T-helper 2 cell (primary cell): ENCODE data around the gene ZCCHC17.

Experiments
- DNase-seq, 5 experiments: peaks; one replicate each; pipeline versions ENCODE4 v3.0.0 to v3.0.0-alpha.2; 2012 to 2022

Gene ZCCHC17

DNA sequence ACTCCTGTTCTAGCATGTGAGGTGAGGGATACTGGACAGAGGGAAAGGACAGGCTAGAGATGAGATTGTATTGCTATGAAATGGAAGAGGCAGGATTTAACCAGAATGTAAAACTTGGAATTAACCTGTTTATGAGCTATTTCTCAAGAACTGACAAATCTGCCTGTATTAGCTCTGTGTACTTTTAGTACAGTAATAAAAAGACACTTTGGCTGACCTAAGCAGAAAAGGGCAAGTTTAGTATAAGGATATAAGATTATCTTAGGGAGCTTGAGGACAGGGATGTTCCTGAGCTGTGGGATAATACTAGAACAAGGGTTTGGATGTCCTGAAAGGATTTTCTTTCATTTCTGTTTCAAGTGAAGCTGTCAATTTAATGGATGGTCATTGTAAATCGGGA, 11.2 kb downstream of the ZCCHC17 start:
- no peak for DNase-seq

DNA sequence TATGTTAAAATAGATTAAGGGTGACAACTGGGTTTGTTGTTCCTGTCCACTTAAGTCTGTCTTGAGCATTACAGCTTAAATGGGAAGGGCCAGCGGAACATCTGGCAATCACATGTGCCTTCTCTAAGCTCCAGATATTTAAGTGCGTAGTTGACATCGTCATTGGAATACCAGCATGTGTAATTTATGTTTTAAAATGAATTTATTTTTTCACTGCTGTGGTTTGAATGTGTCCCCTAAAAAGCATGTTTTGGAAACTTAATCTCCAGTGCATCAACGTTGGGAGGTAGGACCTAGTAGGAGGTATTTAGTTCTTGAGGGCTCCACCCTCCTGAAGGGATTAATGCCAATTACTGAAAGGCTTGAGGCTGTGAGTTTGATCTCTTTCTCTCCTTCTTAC, 13.4 kb downstream of the ZCCHC17 start:
- DNase-seq, result no peak

DNA sequence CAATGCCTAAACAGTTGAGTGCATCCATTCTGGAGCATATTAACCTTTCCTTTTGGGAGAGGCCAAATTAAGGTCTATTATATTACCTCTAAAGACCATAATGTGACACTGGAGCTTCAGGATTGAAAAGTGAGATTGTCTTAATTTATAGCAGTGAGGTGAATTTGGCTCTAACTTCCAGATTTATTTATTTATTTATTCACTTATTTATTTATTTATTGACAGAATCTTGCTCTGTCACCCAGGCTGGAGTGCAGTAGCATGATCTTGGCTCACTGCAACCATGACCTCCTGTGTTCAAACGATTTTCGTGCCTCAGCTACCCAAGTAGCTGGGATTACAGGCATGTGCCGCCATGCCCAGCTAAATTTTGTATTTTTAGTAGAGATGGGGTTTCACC, 19.1 kb downstream of the ZCCHC17 start:
- DNase-seq, result no peak

DNA sequence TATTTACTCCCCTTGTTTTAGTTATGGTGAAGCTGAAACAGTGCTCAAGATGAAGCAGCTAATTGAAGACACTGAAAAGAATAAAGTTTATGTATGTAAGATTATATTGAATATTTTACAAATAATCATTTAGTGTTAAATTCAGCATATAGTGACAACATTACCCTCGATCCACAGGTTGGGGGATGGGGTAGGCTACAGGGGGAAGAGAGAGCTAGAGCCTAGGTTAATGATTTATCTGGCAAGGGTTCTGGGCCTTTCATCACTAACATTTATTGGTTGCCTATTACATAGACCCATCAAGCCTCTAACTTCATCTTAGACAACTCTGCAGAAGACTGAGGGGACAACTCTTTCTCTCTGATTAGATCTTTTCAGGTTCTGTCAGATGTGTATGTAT, 21.3 kb downstream of the ZCCHC17 start:
- no peak for DNase-seq

DNA sequence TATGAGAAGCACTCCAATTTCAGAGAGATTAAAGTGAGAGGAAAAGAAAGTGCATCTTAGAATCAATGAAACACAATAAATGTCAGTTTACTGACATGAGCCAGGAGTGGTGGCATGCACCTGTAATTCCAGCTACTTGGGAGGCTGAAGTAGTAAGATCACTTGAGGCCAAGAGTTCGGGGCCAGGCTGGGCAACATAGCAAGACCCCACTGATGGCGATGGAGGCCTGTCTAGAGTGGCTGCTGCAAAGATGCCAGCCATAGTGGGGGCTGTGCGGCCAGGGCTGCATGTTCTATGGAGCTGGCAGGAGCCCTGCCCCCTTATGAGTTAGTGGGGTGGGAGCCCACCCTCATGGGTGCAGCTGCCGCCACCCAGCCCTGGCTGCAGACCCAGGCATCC, 27.3 kb downstream of the ZCCHC17 start:
- no peak for DNase-seq

DNA sequence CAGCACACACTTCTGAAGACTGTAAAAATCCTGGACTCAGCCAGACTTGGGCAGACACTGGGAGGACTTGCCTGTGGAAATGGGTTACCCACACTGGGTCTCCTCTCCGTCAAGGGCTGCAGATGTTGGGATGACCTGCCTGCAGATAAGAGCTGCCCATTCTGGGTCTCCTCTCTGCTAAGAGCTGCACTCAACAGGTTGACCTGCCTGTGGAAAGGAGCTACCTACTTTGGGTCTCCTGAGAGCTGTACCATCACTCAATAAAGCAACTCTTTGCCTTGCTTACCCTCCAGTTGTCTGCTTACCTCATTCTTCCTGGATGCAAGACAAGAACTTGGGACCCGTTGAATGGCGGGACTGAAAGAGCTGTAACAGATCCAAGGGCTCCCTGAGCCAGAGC, 28.2 kb downstream of the ZCCHC17 start:
- DNase-seq, result no peak

DNA sequence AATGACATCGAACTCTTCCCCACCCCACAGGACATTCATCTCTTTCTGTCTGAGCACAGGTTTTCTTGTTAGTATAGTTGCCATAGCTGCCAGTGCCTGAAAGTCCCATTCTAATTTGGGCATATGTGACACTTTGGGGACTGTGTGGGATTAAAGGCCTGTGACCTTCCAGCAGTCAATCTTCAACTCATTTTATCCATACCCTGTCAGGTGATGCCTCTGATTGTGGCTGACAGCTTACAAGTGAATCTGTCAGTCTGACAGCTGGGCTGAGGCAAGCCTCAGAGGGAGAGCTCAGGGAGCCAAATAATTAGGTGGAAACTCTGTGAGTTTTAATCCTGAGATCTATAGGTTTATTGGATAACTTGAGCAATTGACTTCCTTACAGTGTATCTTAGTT, 29.6 kb downstream of the ZCCHC17 start:
- no peak for DNase-seq

DNA sequence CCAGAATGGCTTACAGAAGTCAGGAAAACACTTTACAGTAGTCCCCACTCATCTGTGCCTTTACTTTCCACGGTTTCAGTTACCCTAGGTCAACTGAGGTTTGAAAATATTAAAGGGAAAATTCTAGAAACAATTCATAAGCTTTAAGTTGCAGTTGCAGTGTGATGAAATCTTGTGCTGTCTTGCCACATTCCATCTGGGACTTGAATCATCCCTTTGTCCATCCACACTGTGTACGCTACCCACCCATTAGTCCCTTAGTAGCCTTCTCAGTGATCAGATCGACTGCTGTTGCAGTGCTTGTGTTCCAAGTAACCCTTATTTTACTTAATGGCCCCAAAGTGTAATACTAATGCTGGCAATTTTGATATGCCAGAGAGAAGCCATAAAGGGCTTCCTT, 30.5 kb downstream of the ZCCHC17 start:
- no peak for DNase-seq

DNA sequence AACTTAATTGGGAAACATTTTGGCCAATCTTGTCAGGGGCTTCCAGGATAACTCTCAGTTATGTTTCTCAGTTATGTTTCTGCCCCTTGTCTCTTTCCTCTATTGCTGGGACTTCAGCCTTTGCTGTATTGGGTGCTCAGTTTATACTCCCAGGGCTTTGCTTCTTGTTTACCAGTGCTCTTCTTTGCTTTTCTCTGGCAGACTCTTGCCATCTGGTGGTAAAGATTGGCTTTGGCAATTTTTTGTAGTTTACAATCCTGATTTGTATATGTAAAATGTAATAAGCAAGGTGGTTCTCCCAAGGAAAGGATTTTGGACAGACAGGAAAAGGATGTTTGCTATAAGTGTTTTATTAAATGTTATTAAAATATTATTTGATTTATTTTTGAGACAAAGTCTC, 38.2 kb downstream of the ZCCHC17 start:
- peak in 1 of 5 experiments; percentile 36 for DNase-seq

DNA sequence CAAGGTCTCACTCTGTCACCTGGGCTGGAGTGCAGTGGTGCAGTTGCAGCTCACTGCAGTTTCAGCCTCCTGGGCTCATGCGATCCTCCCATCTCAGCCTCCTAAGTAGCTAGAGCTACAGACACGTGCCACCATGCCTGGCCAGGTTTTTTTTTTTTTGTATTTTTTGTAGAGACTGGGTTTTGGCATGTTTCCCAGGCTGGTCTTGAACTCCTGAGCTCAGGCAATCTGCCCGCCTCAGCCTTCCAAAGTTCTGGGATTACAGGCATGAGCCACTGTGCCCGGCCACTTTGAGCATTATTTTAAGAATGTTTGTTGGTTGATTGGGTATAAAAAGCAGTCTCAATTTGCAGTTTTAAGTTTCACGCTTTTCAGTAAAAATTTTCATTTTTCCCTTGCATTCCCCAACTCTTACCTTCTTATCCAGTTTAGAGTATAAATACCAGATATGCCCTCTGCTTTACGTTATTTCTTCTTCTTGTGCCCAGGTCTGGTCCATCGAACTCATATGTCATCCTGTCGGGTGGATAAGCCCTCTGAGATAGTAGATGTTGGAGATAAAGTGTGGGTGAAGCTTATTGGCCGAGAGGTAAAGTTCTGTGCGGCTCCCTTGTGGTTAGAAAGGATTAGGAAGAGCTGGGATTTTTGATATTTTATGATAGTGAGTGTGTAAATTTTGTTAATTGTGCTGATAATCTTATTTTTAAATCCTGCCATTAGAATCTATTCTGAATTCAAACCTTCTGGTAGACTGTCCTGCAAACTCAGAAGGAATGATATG, 40.0 kb downstream of the ZCCHC17 start:
- DNase-seq, result no peak

DNA sequence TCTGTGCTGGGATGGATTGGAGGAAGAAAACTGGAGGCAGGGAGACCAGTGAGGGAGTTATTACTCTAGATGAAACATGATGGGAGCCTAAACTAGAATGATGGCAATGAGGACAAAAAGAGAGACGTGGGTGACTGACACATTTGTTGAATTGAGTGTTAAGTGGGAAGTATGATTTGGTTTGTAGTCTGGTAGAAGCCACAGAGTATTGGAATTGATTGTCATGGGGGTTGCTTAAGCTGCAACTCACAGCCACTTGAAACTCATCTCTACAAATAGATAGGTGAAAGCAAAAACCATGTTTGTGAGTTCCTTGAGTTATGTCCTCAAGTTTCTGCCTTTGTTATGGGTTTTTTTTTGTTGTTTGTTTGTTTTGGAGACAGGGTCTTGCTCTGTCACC, 47.7 kb downstream of the ZCCHC17 start:
- DNase-seq, result no peak

DNA sequence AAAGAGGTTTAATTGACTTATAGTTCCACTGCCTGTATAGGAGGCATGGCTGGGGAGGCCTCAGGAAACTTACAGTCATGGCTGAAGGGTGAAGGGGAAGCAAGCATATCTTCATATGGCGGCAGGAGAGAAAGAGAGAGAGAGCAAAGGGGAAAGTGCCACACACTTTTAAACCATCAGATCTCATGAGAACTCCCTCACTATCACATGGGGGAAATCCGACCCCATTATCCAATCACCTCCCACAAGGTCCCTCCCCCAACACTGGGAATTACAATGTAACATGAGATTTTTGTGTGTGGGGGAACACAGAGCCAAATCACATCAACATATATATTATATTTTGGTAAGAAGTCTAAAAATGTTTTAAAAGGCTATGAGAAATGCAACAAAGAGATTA, 48.8 kb downstream of the ZCCHC17 start:
- DNase-seq, result no peak

DNA sequence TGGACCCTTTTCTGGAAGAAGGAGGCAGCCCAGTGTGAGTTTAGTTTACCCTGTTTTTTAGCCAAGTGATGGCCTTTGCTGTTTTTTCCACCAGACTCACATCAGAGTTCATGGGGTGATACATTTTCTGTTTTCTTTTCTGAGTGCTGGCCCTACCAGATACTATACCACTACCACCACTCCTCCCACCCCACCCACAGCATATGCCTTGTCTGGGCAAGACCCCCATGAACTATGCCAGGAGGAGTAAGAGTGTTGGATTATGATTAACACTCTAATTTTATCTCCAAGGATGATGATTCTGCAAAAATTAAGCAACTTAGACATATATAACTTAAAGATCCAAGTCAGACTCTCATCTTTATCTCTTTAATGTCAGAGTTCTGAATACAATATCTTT, 50.0 kb downstream of the ZCCHC17 start:
- DNase-seq, result no peak

DNA sequence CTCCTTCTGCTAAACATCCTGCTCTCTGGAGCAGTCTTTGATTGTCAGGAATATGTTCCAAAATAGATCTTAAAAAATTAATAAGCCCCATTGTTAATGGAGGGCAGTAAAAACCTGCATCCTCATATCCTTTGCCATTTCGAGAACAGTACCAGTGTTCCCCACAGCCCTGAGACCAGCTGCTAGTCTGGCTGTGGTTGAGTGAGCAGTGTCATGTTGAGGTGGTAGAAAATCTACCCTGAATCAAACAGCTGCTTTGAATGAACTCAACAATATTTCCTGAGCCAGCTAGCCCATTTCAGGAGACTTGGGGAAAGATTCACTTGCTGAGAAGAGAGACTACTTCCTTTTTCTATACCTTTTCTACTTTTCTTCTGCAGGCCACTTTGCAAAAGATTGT, 51.6 kb downstream of the ZCCHC17 start:
- DNase-seq, result no peak

DNA sequence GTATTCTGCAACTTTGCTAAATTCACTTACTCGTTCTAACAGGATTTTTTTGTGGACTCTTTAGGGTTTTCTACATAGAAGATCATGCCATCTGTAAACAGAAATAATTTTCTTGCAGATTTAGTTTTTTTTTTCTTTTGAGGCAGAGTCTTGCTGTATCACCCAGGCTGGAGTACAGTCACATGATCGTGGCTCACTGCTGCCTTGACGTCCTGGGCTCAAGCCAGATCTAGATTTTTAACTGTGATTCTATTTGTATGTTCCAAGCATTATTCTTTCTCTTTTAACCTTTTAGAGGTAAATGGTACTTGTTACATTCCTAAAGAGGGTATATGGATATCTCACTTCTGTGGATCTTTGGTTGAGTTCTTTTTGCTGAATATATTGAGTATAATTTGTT, 57.5 kb downstream of the ZCCHC17 start:
- DNase-seq, result no peak

DNA sequence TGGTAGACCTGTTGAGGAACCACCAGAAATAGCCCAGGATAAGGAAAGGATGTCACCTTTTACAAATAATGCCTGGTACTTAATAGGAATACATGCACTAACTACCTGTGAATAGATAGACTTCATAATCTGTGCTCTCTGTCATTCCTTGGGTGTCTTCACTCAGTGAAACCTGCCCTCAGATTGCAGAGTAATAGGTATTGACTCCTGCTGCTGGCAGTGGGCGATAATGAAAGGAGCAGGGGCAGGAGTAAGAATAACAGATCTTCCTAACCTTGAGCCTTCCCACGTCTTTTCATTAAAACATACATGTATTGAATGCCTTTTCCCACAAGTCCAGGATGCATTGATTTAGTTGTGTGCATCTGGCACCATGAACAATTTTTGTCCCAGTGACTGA, 59.6 kb downstream of the ZCCHC17 start:
- DNase-seq, result no peak

DNA sequence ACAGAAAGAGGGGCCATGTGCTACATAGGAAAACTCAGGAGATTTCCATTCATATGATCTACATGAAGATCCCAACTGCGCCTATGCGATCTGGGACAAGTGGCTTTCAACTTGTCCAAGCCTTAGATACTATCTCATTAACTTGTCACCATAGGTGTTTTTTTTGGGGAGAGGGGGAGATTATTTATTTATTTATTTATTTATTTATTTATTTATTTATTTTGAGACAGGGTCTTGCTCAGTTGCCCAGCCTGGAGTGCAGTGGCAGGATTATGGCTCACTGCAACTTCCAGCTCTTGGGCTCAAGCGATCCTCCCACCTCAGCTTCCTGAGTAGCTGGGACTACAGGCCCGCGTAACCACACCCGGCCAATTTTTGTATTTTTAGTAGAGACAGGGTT, 64.8 kb downstream of the ZCCHC17 start:
- DNase-seq, result no peak

DNA sequence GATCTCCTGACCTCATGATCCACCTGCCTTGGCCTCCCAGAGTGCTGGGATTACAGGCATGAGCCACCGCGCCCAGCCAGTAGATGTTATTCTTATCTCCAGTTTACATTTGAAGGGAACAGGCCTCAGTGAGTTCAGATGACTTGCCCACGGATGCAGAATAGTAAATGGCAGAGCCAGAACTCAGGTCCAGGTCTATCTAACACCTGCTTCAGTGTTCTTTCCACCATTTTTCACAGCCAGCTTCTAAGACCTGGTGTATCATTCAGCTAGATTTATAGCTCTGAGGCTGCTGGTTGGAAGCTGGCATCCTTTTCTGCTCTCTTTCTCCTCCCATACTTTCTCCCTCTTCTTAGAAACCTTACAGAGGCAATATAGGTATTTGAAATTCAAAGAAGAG, 65.2 kb downstream of the ZCCHC17 start:
- no peak for DNase-seq

DNA sequence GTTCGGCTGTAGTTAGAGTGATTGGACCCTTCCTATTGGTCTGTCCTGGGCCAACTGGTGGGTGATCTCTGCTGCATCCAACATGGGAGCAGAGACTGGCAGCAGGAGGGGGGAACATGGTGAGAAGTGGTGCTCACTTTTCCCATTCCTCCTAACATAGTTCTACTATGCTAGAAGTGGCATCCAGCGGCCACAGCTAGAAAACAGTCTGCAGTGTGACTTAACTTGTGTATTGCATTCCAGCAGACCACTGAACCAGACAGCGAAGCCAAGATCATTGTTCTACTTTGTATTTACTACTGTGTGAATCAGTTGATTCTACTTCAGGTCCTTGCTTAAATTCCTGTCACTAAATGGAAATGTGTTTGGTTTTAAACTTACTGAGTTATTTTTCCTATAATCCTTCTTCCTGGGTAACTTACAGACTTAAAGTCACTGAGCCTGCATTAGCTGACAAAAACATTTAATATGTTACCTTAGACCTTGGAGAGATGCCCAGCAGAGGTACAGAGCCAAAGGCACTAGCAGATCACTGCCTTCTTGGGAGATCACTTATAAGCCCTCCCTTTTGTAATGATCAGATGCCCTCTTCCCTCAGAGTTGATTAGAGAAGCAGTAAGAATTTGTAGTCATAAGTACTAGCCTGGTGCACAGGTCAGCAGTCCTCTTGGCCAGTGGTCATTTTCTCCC, 67.9 kb downstream of the ZCCHC17 start:
- no peak for DNase-seq

DNA sequence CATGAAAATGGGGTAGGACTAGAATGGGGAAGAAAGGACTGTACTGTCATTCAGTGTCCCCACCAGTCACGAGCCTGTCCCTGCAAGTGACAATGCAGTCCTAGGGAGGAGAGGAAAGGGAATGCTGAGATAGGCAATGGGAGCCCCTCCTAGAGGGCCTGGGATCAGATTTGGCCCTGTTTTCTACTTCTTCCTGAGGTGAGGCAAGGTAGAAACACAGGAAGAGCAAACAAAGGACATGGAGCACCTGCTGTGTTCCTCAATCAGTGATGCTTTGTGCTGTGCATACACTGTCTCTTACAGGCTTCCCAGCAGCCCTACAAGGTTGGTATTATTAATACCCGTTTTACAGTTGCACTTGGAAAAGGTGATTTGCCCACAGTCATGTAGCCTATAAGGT, 70.0 kb downstream of the ZCCHC17 start:
- no peak for DNase-seq

DNA sequence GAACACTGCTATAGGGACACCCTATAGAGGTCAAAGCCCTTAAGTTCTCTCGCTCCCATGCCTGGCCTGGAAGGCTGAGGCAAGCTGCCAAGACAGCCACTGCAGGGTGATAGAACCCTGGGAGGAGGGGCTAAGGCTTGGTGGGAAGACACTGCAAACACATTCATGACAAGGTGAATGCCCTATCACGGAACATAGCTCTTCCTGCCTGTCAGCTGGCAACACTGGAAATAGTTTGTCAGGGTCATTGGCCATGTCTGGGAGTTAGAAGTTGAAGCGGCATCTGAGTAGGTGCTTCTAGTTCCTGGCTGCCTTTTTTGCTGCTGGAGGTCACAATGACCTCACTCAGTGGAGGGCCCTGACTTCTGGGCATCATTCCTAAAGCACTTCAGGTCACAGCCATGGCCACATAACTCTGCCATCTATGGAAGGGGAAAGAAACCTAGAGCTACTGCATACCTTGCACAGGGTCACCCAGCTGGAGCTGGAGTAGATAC, 71.8 kb downstream of the ZCCHC17 start:
- no peak for DNase-seq

DNA sequence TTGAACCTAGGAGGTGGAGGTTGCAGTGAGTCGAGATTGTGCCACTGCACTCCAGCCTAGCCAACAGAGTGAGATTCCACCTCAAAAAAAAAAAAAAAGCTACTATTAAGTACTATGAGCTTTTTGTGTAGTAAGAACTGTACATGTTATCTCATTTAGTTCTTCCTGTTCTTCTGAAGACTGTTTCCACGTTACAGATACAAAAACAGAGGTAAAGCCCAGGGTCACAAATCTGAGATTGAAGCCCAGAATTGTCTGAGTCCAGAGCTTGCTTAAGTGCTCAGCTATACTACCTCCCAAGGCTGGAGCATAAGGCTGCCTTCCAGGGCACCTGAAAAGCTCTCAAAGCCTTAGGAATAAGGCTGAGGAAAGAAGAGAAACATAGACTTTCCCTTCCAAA, 73.2 kb downstream of the ZCCHC17 start:
- peak in 1 of 5 experiments; percentile 52 for DNase-seq

DNA sequence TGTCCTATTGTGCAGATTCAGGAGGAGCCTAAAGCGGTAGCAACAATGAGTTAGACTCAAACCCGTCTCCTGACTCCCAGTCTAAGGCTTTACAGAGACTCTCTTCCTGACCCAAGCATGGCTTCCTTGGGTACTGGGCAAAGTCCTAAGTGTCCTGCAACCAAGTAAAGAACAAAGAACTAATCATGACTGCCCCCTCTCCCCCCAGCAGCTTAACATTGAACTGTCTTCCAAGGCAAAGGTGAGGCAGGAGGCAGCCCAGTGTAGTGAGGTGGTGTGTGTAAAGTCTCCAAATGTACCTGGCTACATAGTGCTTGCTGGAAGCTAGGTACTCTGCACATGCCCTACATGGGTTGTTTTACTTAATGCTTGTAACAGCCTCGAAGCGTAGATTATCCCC, 73.7 kb downstream of the ZCCHC17 start:
- DNase-seq, result no peak

DNA sequence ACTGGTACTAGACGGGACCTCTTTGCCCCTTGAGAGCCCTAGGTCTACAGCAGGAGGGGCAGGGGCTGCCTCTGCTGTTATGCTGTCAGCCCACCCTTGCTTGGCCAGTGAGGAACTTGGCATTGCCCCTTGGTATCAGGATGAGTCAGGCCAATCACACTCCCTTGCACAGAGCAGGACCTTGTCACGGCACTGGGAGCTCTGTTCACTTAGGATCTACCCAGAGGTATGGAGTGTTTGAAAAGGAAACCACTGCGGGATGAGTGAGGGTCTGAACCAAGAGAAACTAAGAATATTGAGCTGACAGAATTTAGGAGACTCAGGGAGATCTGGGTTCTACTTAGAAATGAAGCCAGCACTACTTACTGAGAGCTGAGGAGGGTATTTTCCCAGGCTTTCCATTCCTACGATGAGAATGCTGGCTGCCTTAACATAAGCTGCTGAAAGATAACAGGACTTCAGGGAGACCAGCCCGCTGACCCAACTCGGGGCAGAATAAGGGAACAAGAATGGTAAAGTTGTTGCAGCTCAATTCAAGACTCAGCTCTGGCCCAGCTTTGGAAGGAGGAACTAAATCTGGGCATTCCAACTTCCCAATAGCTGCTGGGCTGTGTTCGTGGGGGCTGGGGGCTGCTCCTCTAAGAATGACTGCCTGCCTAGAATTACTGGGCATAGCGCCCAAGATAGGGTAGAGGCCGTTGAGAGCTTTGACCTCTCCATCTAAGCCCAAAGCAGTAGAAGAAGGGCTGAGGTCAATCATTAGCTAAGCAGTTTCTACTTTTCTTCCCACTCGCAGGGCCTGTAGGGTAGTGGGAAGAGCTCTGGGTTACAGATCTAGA, 74.5 kb downstream of the ZCCHC17 start:
- no peak for DNase-seq
